Sigmoid colon (tissue), 3 donors: ENCODE measurements around the gene P2RX3.

Experiments
- CTCF ChIP-seq, 4 experiments: fragments of 450-650 bp in 3 of 4; fragments of 200-600 bp in 1 of 4; IDR thresholded peaks; one replicate each; pipeline ENCODE4 v1.5.1; 2016 to 2019; ENCODE audit warnings: antibody characterized with exemption in 4 of 4, mild to moderate bottlenecking in 3 of 4, moderate library complexity in 2 of 4
- POLR2A ChIP-seq, 2 donors: fragments of 450-650 bp; IDR thresholded peaks; one replicate each; pipeline ENCODE4 v1.6.1; 2016; ENCODE audit warnings: antibody characterized with exemption in 2 of 2, mild to moderate bottlenecking in 2 of 2, moderate library complexity in 2 of 2

DNA sequence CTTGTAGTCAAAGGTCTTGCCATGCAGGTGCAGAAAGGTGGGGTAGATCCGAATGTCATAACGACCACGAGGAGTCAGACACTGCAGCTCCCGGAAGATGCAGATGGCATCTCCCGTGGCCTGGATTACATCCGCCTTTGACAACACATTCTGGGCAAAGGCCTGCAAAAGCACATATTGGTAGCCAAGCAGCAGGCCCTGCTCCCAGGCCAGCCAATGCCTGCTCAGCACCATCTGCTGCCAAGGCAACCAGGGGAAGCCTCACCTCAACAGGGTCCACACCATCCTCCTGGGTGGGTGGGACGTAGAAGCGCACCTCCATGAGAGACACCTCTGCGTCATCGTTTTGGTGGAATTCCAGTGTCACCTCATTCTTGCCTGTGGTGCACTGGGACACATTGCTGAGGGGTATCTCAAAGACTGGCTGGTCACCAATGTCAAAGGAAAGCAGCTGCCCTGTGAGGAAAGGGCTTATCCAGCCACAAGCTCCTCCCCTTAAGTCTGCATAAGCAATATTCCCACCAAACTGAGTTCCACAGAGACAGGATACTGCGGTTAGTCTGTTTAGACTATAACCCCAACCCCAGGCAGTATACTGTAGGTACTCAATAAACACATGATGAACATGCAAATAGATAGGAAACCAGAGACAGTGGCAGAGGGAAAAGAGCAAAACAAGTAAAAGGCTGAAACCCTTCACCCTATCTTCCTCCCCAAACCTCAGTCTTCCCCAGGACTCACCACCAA, 5.3 kb upstream of the P2RX3 start:
- TF ChIP-seq POLR2A (IDR thresholded peaks at IDR 0.05) (no peak), CTCF (IDR thresholded peaks at IDR 0.05) (no peak)
